ENCODE data around the gene DNASE2B.

Gene DNASE2B

GRCh38 chr1:84398175-84399155 lies at the start of gene DNASE2B:
TSS of gene DNASE2B (plus strand) at chr1:84398484. CDS start at chr1:84398565, 81 bp downstream.
- no peak for DNase-seq

GRCh38 chr1:84348759-84349158 lies 49.5 kb upstream of the DNASE2B start:
- no peak for DNase-seq

- DNase-seq: no peak
These were observed 48.2 kb upstream of the DNASE2B start for GRCh38 chr1:84350104-84350503.

- peak in 1 of 2 donors; percentile 50 for DNase-seq
These were observed 47.7 kb upstream of the DNASE2B start for GRCh38 chr1:84350550-84350949.

- DNase-seq: no peak
These were observed 45.8 kb upstream of the DNASE2B start for GRCh38 chr1:84352298-84353106.

GRCh38 chr1:84353695-84354094 lies 44.6 kb upstream of the DNASE2B start:
- no peak for DNase-seq

- no peak for DNase-seq
These were observed 42.7 kb upstream of the DNASE2B start for GRCh38 chr1:84355556-84355955.

- DNase-seq: no peak
These were observed 41.4 kb upstream of the DNASE2B start for GRCh38 chr1:84356881-84357280.

GRCh38 chr1:84358695-84359094 lies 39.6 kb upstream of the DNASE2B start:
- DNase-seq: no peak

GRCh38 chr1:84360316-84360715 lies 38.0 kb upstream of the DNASE2B start:
- no peak for DNase-seq

GRCh38 chr1:84361796-84362195 lies 36.5 kb upstream of the DNASE2B start:
- DNase-seq: no peak

- no peak for DNase-seq
These were observed 35.3 kb upstream of the DNASE2B start for GRCh38 chr1:84363019-84363418.

GRCh38 chr1:84363622-84364021 lies 34.7 kb upstream of the DNASE2B start:
- no peak for DNase-seq

GRCh38 chr1:84365225-84366221 lies 32.8 kb upstream of the DNASE2B start:
- no peak for DNase-seq

GRCh38 chr1:84366786-84367185 lies 31.5 kb upstream of the DNASE2B start:
- DNase-seq: no peak

GRCh38 chr1:84367219-84367618 lies 31.1 kb upstream of the DNASE2B start:
- DNase-seq: no peak

GRCh38 chr1:84368441-84368840 lies 29.8 kb upstream of the DNASE2B start:
- no peak for DNase-seq

GRCh38 chr1:84370266-84370665 lies 28.0 kb upstream of the DNASE2B start:
- no peak for DNase-seq

GRCh38 chr1:84370831-84371394 lies 27.4 kb upstream of the DNASE2B start:
- DNase-seq: no peak

GRCh38 chr1:84373436-84374141 lies 24.7 kb upstream of the DNASE2B start:
- DNase-seq: no peak

GRCh38 chr1:84374991-84375696 lies 23.1 kb upstream of the DNASE2B start:
- peak in 1 of 2 donors; percentile 56 for DNase-seq
